ENCODE measurements around the gene CAMTA1.

CAMTA1 gene

GRCh38 chr1:7552402-7552801 lies 767.1 kb downstream of the CAMTA1 start:
- H3K4me3 ChIP-seq (ENCODE audit: low read depth, low read length) = no peak overlapping the region
- DNase-seq (ENCODE audit: low read depth) = no peak
- no peak for TF ChIP-seq CTCF (IDR thresholded peaks at IDR 0.05; ENCODE audit: insufficient read depth, low read depth, low read length, missing control alignments)

GRCh38 chr1:7553042-7553690 lies 767.9 kb downstream of the CAMTA1 start:
- DNase-seq (ENCODE audit: low read depth) = no peak

GRCh38 chr1:7554385-7555235 lies 769.4 kb downstream of the CAMTA1 start:
- DNase-seq (ENCODE audit: low read depth) = no peak
- no peak for TF ChIP-seq CTCF (IDR thresholded peaks at IDR 0.05; ENCODE audit: insufficient read depth, low read depth, low read length, missing control alignments)

More at GRCh38 chr1:7553042-7553690, 767.9 kb downstream of the CAMTA1 start:
- H3K4me3 ChIP-seq (ENCODE audit: low read depth, low read length) = no peak overlapping the region
- TF ChIP-seq CTCF (IDR thresholded peaks at IDR 0.05; ENCODE audit: insufficient read depth, low read depth, low read length, missing control alignments) = no peak

GRCh38 chr1:7555391-7556185 lies 770.3 kb downstream of the CAMTA1 start:
- DNase-seq (ENCODE audit: low read depth) = no peak
- no peak for TF ChIP-seq CTCF (IDR thresholded peaks at IDR 0.05; ENCODE audit: insufficient read depth, low read depth, low read length, missing control alignments)
- H3K4me3 ChIP-seq (ENCODE audit: low read depth, low read length) = no peak overlapping the region

More at GRCh38 chr1:7554385-7555235, 769.4 kb downstream of the CAMTA1 start:
- no peak overlapping the region for H3K4me3 ChIP-seq (ENCODE audit: low read depth, low read length)

GRCh38 chr1:7557301-7557891 lies 772.1 kb downstream of the CAMTA1 start:
- DNase-seq (ENCODE audit: low read depth) = no peak
- H3K4me3 ChIP-seq (ENCODE audit: low read depth, low read length) = no peak overlapping the region
- no peak for TF ChIP-seq CTCF (IDR thresholded peaks at IDR 0.05; ENCODE audit: insufficient read depth, low read depth, low read length, missing control alignments)

- no peak for DNase-seq (ENCODE audit: low read depth)
- H3K4me3 ChIP-seq (ENCODE audit: low read depth, low read length) = no peak overlapping the region
- no peak for TF ChIP-seq CTCF (IDR thresholded peaks at IDR 0.05; ENCODE audit: insufficient read depth, low read depth, low read length, missing control alignments)
Measured at GRCh38 chr1:7558041-7558461, 772.8 kb downstream of the CAMTA1 start.

Data from GM12865 (cell line).